ENCODE measurements around the gene DPP6. TPM values are rescaled to one million over a fixed set of nuclear protein-coding genes. Genes with fewer than 3 reads are reported as not detected.

Gene DPP6
- polyA plus RNA-seq, 1 of the 3 experiments (the other 2 are of a cell fraction) = not detected

DNA sequence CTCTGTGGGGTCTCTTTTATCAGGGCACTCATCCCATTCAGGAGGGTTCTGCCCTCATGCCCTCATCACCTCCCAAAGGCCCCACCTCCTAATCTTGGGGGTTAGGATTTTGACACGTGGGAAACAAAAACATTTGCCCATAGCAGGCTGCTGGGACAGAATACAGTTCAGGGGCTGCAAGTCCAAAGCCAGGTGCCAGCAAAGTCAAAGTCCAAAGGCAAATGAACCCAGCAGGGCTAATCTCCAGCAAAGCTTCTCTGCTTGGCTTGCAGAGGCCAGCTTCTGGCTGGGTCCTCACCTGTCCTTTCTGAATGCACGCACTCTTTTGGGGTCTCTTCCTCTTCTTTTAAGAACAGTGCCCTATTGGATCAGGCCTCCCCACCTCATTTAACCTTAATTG is 359.9 kb downstream of the DPP6 start:
- TF ChIP-seq TAF1 (IDR thresholded peaks at IDR 0.05; ENCODE audit: borderline replicate concordance, low read depth, low read length) (no peak), GABPA (IDR thresholded peaks at IDR 0.05; ENCODE audit: low read depth) (no peak)
- no peak overlapping the region for H3K9ac ChIP-seq
- no peaks in the 10 kb centered on the region for H3K79me2 ChIP-seq (ENCODE audit: insufficient read depth)
- H3K4me2 ChIP-seq = no peak overlapping the region
- H3K36me3 ChIP-seq (replicated peaks in 1 of 2; ENCODE audit: control insufficient read depth in 1 of 2, insufficient read depth in 2 of 2, low read length in 1 of 2) = no peaks in the 10 kb centered on the region
- H3K27me3 ChIP-seq (ENCODE audit: insufficient read depth) = no peaks in the 10 kb centered on the region
- H2AFZ ChIP-seq (ENCODE audit: low read depth) = no peak overlapping the region
- no peak overlapping the region for H3K27ac ChIP-seq (ENCODE audit: low read depth in 2 of 2, low read length in 1 of 2)
- POLR2A ChIA-PET = no interaction called here
- no peaks in the 10 kb centered on the region; the same call in 1 of the 2 replicates for H3K9me3 ChIP-seq
- 32% methylated on average over 2 of the region's 2 CpGs for WGBS (ENCODE audit: low lambda C conversion rate)
- H3K9me2 ChIP-seq = no peaks in the 10 kb centered on the region
- H3F3A ChIP-seq (replicated peaks; ENCODE audit: insufficient read depth) = no peaks in the 10 kb centered on the region
- H3K4me1 ChIP-seq (ENCODE audit: control insufficient read depth in 1 of 2, insufficient read depth in 2 of 2, low read depth in 1 of 2, low read length in 1 of 2) = no peaks in the 10 kb centered on the region; a peak in 1 of 4 replicates
- no peak overlapping the region for H3K4me3 ChIP-seq (ENCODE audit: low read depth in 2 of 2, low read length in 1 of 2)
- DNase-seq = no peak
- H4K20me1 ChIP-seq (ENCODE audit: insufficient read depth) = no peaks in the 10 kb centered on the region
- CTCF ChIA-PET = no interaction called here

GRCh38 chr7:154415709-154416399 is 363.7 kb downstream of the DPP6 start:
- Histone ChIP-seq H3K4me3 (ENCODE audit: low read depth in 2 of 2, low read length in 1 of 2) (no peak overlapping the region), H3F3A (replicated peaks; ENCODE audit: insufficient read depth) (no peaks in the 10 kb centered on the region), H3K9ac (no peak overlapping the region), H3K79me2 (ENCODE audit: insufficient read depth) (no peaks in the 10 kb centered on the region), H3K27me3 (ENCODE audit: insufficient read depth) (no peaks in the 10 kb centered on the region), H3K27ac (ENCODE audit: low read depth in 2 of 2, low read length in 1 of 2) (no peak overlapping the region), H3K36me3 (replicated peaks in 1 of 2; ENCODE audit: control insufficient read depth in 1 of 2, insufficient read depth in 2 of 2, low read length in 1 of 2) (no peaks in the 10 kb centered on the region), H4K20me1 (ENCODE audit: insufficient read depth) (no peaks in the 10 kb centered on the region), H3K4me2 (no peak overlapping the region), H3K9me3 (peaks cover 3% of the 10 kb centered on the region), H3K9me2 (no peaks in the 10 kb centered on the region), H3K4me1 (ENCODE audit: control insufficient read depth in 1 of 2, insufficient read depth in 2 of 2, low read depth in 1 of 2, low read length in 1 of 2) (no peaks in the 10 kb centered on the region), H2AFZ (ENCODE audit: low read depth) (no peak overlapping the region)
- ChIA-PET POLR2A (no interaction called here), CTCF (interaction anchor here (0.8 kb wide), 1 partner anchor 88 kb away, joined by 4 read pairs; no protein-coding TSS in a partner anchor)
- no peak for TF ChIP-seq FOXJ3 (CRISPR knock-in tag; IDR thresholded peaks at IDR 0.05)
- no peak for TF ChIP-seq NFIC (IDR thresholded peaks at IDR 0.05; ENCODE audit: borderline replicate concordance)
- TF ChIP-seq, protein P1, sequence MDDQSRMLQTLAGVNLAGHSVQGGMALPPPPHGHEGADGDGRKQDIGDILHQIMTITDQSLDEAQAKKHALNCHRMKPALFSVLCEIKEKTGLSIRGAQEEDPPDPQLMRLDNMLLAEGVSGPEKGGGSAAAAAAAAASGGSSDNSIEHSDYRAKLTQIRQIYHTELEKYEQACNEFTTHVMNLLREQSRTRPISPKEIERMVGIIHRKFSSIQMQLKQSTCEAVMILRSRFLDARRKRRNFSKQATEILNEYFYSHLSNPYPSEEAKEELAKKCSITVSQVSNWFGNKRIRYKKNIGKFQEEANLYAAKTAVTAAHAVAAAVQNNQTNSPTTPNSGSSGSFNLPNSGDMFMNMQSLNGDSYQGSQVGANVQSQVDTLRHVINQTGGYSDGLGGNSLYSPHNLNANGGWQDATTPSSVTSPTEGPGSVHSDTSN (IDR thresholded peaks at IDR 0.05) = no peak
- no peak for TF ChIP-seq MXI1 (IDR thresholded peaks at IDR 0.05; ENCODE audit: low read depth, low read length)
- no peak for TF ChIP-seq EP300 (IDR thresholded peaks at IDR 0.05; ENCODE audit: borderline replicate concordance in 1 of 2, low read depth in 1 of 2, low read length in 1 of 2)
- TF ChIP-seq CTCF (IDR thresholded peaks at IDR 0.05) = no peak
- no peak for TF ChIP-seq NRF1 (IDR thresholded peaks at IDR 0.05; ENCODE audit: low read depth, low read length)
- TF ChIP-seq SMC3 (IDR thresholded peaks at IDR 0.05; ENCODE audit: low read depth, low read length) = no peak
- no peak for TF ChIP-seq TCF12 (IDR thresholded peaks at IDR 0.05)
- no peak for TF ChIP-seq ZBTB33 (IDR thresholded peaks at IDR 0.05; ENCODE audit: borderline replicate concordance, low read depth)
- TF ChIP-seq RFX5 (IDR thresholded peaks at IDR 0.05; ENCODE audit: low read length) = no peak
- no peak for TF ChIP-seq GABPA (IDR thresholded peaks at IDR 0.05; ENCODE audit: low read depth)
- TF ChIP-seq MEF2A (IDR thresholded peaks at IDR 0.05; ENCODE audit: borderline replicate concordance, low read depth) = no peak
- WGBS (ENCODE audit: low lambda C conversion rate) = 29% methylated on average over 6 of the region's 6 CpGs
- no peak for DNase-seq
